ENCODE results near the gene SHISAL2A.

DNA sequence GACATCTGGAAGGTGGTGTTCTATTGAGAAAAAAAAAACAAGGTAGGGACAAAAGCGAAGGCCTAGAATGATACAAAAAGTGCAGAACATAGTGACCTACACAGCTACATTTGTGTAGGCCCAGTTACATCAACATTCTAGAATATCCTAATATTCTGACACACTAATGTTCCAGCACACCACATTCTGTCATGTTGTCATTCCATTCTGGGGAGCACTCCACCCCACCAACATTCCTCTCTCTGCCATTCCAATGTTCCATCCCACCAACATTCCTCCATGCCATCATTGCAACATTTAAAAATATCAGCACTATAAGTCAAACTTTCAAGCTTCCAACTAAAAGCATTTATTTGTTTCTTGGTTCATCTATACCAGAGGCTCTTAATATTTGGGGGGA lies 36.7 kb downstream of the SHISAL2A start:
- TF ChIP-seq, protein P1, sequence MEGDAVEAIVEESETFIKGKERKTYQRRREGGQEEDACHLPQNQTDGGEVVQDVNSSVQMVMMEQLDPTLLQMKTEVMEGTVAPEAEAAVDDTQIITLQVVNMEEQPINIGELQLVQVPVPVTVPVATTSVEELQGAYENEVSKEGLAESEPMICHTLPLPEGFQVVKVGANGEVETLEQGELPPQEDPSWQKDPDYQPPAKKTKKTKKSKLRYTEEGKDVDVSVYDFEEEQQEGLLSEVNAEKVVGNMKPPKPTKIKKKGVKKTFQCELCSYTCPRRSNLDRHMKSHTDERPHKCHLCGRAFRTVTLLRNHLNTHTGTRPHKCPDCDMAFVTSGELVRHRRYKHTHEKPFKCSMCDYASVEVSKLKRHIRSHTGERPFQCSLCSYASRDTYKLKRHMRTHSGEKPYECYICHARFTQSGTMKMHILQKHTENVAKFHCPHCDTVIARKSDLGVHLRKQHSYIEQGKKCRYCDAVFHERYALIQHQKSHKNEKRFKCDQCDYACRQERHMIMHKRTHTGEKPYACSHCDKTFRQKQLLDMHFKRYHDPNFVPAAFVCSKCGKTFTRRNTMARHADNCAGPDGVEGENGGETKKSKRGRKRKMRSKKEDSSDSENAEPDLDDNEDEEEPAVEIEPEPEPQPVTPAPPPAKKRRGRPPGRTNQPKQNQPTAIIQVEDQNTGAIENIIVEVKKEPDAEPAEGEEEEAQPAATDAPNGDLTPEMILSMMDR (IDR thresholded peaks at IDR 0.05) = no peak
- no peak for TF ChIP-seq POLR2A (IDR thresholded peaks at IDR 0.05)
